HG02610 (cell line): Measurements from ENCODE around the gene WDR18.

Source experiments
- ATAC-seq: cut with Tn5 transposase; IDR thresholded peaks from one replicate; pipeline ENCODE4 v1.9.1; 2021; ENCODE audit warnings: mild to moderate bottlenecking, moderate library complexity; ENCODE audit not compliant: unreplicated experiment

WDR18 gene

GRCh38 chr19:1006711-1007398 is 22.7 kb downstream of the WDR18 start:
- no peak for ATAC-seq

GRCh38 chr19:1007399-1008251 is 23.5 kb downstream of the WDR18 start:
- ATAC-seq, result no peak

- no peak for ATAC-seq
Measured at GRCh38 chr19:1008268-1009040, 24.3 kb downstream of the WDR18 start.

GRCh38 chr19:1009041-1009980 is 25.2 kb downstream of the WDR18 start:
- no peak for ATAC-seq

GRCh38 chr19:1009981-1010538 is 25.9 kb downstream of the WDR18 start:
- ATAC-seq, result no peak

GRCh38 chr19:1010586-1011510 is 26.7 kb downstream of the WDR18 start:
- no peak for ATAC-seq

- ATAC-seq, result no peak
Measured at GRCh38 chr19:1011831-1012333, 27.7 kb downstream of the WDR18 start.

- no peak for ATAC-seq
Measured at GRCh38 chr19:1012334-1012733, 28.2 kb downstream of the WDR18 start.

- no peak for ATAC-seq
Measured at GRCh38 chr19:1013218-1013617, 29.1 kb downstream of the WDR18 start.

GRCh38 chr19:1014161-1015060 is 30.3 kb downstream of the WDR18 start:
- ATAC-seq, result no peak

- no peak for ATAC-seq
Measured at GRCh38 chr19:1015061-1015781, 31.1 kb downstream of the WDR18 start.

GRCh38 chr19:1015782-1016646 is 31.9 kb downstream of the WDR18 start:
- no peak for ATAC-seq

GRCh38 chr19:1016647-1017114 is 32.5 kb downstream of the WDR18 start:
- ATAC-seq, result no peak

GRCh38 chr19:1017115-1017905 is 33.2 kb downstream of the WDR18 start:
- ATAC-seq, result no peak

- no peak for ATAC-seq
Measured at GRCh38 chr19:1017906-1018305, 33.8 kb downstream of the WDR18 start.
